Neural progenitor cell (in vitro differentiated cells): ENCODE measurements around the gene GFOD2. TPM values are rescaled to one million over a fixed set of nuclear protein-coding genes. Genes with fewer than 3 reads are reported as not detected.

Experiments used
- DNase-seq: peaks from one replicate; pipeline ENCODE4 v3.0.0-alpha.2; 2016; ENCODE audit warnings: low spot score
- H2AFZ ChIP-seq: fragments of 200-600 bp; sonication (generic); replicated peaks from 2 replicates; pipeline ENCODE4 v1.6.1; 2016; ENCODE audit warnings: antibody characterized with exemption
- H3F3A ChIP-seq: fragments of 200-600 bp; sonication (generic); 2 replicates; pipeline ENCODE4 v1.6.1; 2016; ENCODE audit warnings: antibody characterized with exemption, low read depth
- H3K27ac ChIP-seq: fragments of 200-600 bp; sonication (generic); 2 replicates; pipeline ENCODE4 v1.5.1; 2016; ENCODE audit warnings: mild to moderate bottlenecking
- H3K27me3 ChIP-seq: fragments of 200-600 bp; sonication (generic); 2 replicates; pipeline ENCODE4 v1.6.1; 2016; ENCODE audit warnings: mild to moderate bottlenecking, moderate library complexity
- H3K36me3 ChIP-seq: fragments of 200-600 bp; sonication (generic); 2 replicates; pipeline ENCODE4 v1.5.1; 2016
- H3K4me1 ChIP-seq: fragments of 200-600 bp; sonication (generic); 2 replicates; pipeline ENCODE4 v1.6.1; 2016; ENCODE audit warnings: mixed run types
- H3K4me2 ChIP-seq: fragments of 200-600 bp; sonication (generic); 2 replicates; pipeline ENCODE4 v1.6.1; 2016
- H3K4me3 ChIP-seq: fragments of 200-600 bp; sonication (generic); 2 replicates; pipeline ENCODE4 v1.5.1; 2016
- H3K79me2 ChIP-seq: fragments of 200-600 bp; sonication (generic); 2 replicates; pipeline ENCODE4 v1.6.1; 2016; ENCODE audit warnings: low read depth
- H3K9ac ChIP-seq: fragments of 200-600 bp; sonication (generic); 2 replicates; pipeline ENCODE4 v1.6.1; 2016
- H3K9me3 ChIP-seq: fragments of 200-600 bp; sonication (generic); 2 replicates; pipeline ENCODE4 v1.5.1; 2016; ENCODE audit warnings: low read depth
- H4K20me1 ChIP-seq: fragments of 200-600 bp; sonication (generic); 2 replicates; pipeline ENCODE4 v1.6.1; 2016; ENCODE audit warnings: low read depth
- H3K27ac Mint-ChIP-seq: 3 replicates; pipeline ENCODE4 v1.8.0; 2021; ENCODE audit warnings: mixed read lengths
- H3K27me3 Mint-ChIP-seq: 2 replicates; pipeline ENCODE4 v1.8.0; 2022; ENCODE audit warnings: low read depth, mild to moderate bottlenecking, inconsistent platforms, moderate library complexity, mixed read lengths; ENCODE audit not compliant: insufficient read depth
- H3K36me3 Mint-ChIP-seq: 3 replicates; pipeline ENCODE4 v1.8.0; 2021; ENCODE audit warnings: mixed read lengths
- H3K4me1 Mint-ChIP-seq: 3 replicates; pipeline ENCODE4 v1.8.0; 2021; ENCODE audit warnings: mixed read lengths
- H3K4me3 Mint-ChIP-seq: 3 replicates; pipeline ENCODE4 v1.8.0; 2021; ENCODE audit warnings: mild to moderate bottlenecking, moderate library complexity, mixed read lengths
- H3K9me3 Mint-ChIP-seq: 3 replicates; pipeline ENCODE4 v1.8.0; 2020; ENCODE audit warnings: mixed read lengths
- EZH2 ChIP-seq: fragments of 200-600 bp; sonication (generic); IDR thresholded peaks from 2 replicates; pipeline ENCODE4 v1.6.1; 2017; ENCODE audit warnings: antibody characterized with exemption, mild to moderate bottlenecking, moderate library complexity
- EZH2phosphoT487 ChIP-seq: fragments of 200-600 bp; sonication (generic); IDR thresholded peaks from 2 replicates; pipeline ENCODE4 v1.6.1; 2017; ENCODE audit warnings: antibody characterized with exemption
- total RNA-seq: library from RNA; depleted of rRNA; stranded (reverse); fragments of >200 nt; gene quantifications from 2 replicates; pipeline ENCODE4 v1.2.3, GENCODE V29; 2015; ENCODE audit warnings: low replicate concordance
- TF ChIP-seq, protein P1 (sequence below): fragments of 200-600 bp; sonication (generic); IDR thresholded peaks from 2 replicates; pipeline ENCODE4 v1.5.1; 2017; ENCODE audit warnings: antibody characterized with exemption, mild to moderate bottlenecking

Gene GFOD2
- total RNA-seq, 1 donor from 2014 or later: 13.2 TPM

DNA sequence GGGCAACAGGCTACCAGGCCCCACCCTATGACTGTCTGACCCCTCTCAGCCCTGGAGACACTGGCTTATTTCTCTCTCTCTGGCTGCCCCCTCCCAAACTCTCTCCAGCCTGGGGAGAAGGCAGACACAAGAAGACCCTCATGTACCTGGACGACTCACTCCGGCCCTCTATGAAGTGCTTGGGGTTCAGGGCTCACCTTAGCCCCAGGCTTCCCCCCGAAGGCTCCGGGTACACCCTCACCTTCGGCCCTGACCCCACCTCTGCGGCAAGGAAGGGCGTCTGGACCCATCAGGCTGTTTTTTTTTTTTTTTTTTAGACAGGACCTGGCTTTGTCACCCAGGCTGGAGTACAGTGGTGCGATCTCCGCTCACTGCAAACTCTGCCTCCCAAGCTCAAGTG is 75.1 kb downstream of the GFOD2 start:
- no peak overlapping the region for H2AFZ ChIP-seq

DNA sequence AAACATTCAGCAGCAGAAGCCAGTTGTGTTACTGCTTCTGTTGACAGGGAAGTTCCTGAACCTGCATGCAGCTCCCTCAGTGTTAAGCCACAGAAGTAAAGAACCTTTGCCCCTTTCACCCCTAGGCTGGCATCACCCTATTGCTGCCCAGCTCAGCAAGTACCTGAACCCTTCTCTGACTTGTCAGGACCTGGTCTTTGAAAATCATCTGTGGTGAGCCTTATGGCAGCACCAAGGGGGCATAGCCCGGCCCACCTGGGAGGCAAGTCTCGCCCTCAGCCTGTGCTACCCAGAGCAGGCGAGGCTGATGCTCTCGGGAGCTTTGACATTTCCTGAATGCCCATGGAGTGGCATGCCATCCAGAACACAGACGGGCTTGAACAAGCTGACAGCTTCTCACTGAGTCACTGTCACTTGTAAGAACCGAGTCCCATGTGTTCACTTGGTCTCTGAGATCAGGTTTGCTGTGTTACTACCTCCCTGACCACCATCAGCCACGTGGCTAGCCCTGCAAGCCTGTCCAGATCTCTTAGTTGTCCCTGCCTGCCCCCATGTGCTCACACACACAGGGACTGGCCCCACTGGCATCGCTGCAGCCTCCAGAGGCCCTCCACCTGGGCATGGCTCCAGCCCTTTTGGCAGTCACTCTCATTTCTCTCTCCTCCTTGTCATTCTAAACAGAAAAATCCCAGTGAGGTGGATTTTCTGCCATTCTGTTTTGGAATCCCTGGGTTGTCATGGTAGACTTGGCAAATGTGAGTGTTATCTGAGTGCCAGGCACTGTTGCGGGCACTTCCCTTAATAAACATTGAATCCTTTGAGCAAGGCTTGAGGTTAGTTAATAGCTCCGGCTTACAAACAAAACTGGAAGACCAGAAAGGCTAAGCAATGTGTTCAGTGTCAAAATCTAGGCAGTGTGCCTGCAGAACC is 77.1 kb downstream of the GFOD2 start:
- Mint-ChIP-seq H3K27me3 (peaks cover 3% of the 10 kb centered on the region), H3K36me3 (peaks cover 9% of the 10 kb centered on the region)
- TF ChIP-seq, protein P1, sequence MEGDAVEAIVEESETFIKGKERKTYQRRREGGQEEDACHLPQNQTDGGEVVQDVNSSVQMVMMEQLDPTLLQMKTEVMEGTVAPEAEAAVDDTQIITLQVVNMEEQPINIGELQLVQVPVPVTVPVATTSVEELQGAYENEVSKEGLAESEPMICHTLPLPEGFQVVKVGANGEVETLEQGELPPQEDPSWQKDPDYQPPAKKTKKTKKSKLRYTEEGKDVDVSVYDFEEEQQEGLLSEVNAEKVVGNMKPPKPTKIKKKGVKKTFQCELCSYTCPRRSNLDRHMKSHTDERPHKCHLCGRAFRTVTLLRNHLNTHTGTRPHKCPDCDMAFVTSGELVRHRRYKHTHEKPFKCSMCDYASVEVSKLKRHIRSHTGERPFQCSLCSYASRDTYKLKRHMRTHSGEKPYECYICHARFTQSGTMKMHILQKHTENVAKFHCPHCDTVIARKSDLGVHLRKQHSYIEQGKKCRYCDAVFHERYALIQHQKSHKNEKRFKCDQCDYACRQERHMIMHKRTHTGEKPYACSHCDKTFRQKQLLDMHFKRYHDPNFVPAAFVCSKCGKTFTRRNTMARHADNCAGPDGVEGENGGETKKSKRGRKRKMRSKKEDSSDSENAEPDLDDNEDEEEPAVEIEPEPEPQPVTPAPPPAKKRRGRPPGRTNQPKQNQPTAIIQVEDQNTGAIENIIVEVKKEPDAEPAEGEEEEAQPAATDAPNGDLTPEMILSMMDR: no peak
- TF ChIP-seq EZH2 (no peak), EZH2phosphoT487 (no peak)

More for the DNA sequence above, 75.1 kb downstream of the GFOD2 start:
- Histone ChIP-seq H3K4me2 (no peak overlapping the region), H3K79me2 (no peaks in the 10 kb centered on the region), H3K9me3 (no peaks in the 10 kb centered on the region), H3K4me1 (no peaks in the 10 kb centered on the region), H3K9ac (no peak overlapping the region), H3K36me3 (no peaks in the 10 kb centered on the region), H3F3A (peaks cover 9% of the 10 kb centered on the region), H3K4me3 (no peak overlapping the region), H3K27me3 (peaks cover 41% of the 10 kb centered on the region), H3K27ac (no peak overlapping the region), H4K20me1 (no peaks in the 10 kb centered on the region)
- Mint-ChIP-seq H3K27me3 (peaks cover 3% of the 10 kb centered on the region), H3K9me3 (no peaks in the 10 kb centered on the region), H3K36me3 (peaks cover 6% of the 10 kb centered on the region), H3K4me1 (no peaks in the 10 kb centered on the region), H3K4me3 (peak overlapping the region; percentile 50), H3K27ac (no peak overlapping the region)
- no peak for DNase-seq
- TF ChIP-seq, protein P1: no peak
- TF ChIP-seq EZH2 (no peak), EZH2phosphoT487 (no peak)

DNA sequence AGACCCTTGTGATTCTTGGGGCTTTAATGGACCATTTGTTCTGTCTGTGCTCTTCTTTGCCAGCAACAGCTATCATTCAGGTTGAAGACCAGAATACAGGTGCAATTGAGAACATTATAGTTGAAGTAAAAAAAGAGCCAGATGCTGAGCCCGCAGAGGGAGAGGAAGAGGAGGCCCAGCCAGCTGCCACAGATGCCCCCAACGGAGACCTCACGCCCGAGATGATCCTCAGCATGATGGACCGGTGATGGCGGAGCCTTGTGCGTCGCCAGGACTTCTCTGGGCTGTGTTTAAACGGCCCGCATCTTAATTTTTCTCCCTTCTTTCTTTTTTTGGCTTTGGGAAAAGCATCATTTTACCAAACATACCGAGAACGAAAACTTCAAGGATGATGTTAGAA is 81.5 kb downstream of the GFOD2 start:
- Mint-ChIP-seq H3K4me3 (no peak overlapping the region), H3K9me3 (no peaks in the 10 kb centered on the region), H3K36me3 (peaks cover 19% of the 10 kb centered on the region), H3K4me1 (no peaks in the 10 kb centered on the region), H3K27me3 (no peaks in the 10 kb centered on the region), H3K27ac (no peak overlapping the region)
- no peaks in the 10 kb centered on the region for H3K4me1 ChIP-seq
- H3K36me3 ChIP-seq: no peaks in the 10 kb centered on the region
- no peak for DNase-seq
- H3K9me3 ChIP-seq: no peaks in the 10 kb centered on the region
- H3K79me2 ChIP-seq: no peaks in the 10 kb centered on the region
- H2AFZ ChIP-seq: no peak overlapping the region
- H3K4me2 ChIP-seq: no peak overlapping the region
- H3K9ac ChIP-seq: no peak overlapping the region
- H3K4me3 ChIP-seq: no peak overlapping the region
- peaks cover 13% of the 10 kb centered on the region for H3F3A ChIP-seq
- H3K27me3 ChIP-seq: no peaks in the 10 kb centered on the region
- H3K27ac ChIP-seq: no peak overlapping the region
- H4K20me1 ChIP-seq: peaks cover 4% of the 10 kb centered on the region
- TF ChIP-seq, protein P1: no peak
- no peak for TF ChIP-seq EZH2phosphoT487
- TF ChIP-seq EZH2: no peak

More for the DNA sequence above, 77.1 kb downstream of the GFOD2 start:
- H2AFZ ChIP-seq: no peak overlapping the region
- Mint-ChIP-seq H3K9me3 (no peaks in the 10 kb centered on the region), H3K27ac (no peak overlapping the region), H3K4me3 (no peak overlapping the region), H3K4me1 (no peaks in the 10 kb centered on the region)
- peaks cover 24% of the 10 kb centered on the region for H3K27me3 ChIP-seq
- no peak for DNase-seq
- H4K20me1 ChIP-seq: no peaks in the 10 kb centered on the region
- peaks cover 13% of the 10 kb centered on the region for H3F3A ChIP-seq
- no peak overlapping the region for H3K9ac ChIP-seq
- no peak overlapping the region for H3K4me3 ChIP-seq
- H3K9me3 ChIP-seq: no peaks in the 10 kb centered on the region
- no peaks in the 10 kb centered on the region for H3K36me3 ChIP-seq
- H3K27ac ChIP-seq: no peak overlapping the region
- H3K4me1 ChIP-seq: no peaks in the 10 kb centered on the region
- no peaks in the 10 kb centered on the region for H3K79me2 ChIP-seq
- no peak overlapping the region for H3K4me2 ChIP-seq
